ENCODE data around the gene LY6G6C.
A peak's percentile ranks its signal among the peaks of the same experiment; 100 is the strongest.

The LY6G6C gene

DNA sequence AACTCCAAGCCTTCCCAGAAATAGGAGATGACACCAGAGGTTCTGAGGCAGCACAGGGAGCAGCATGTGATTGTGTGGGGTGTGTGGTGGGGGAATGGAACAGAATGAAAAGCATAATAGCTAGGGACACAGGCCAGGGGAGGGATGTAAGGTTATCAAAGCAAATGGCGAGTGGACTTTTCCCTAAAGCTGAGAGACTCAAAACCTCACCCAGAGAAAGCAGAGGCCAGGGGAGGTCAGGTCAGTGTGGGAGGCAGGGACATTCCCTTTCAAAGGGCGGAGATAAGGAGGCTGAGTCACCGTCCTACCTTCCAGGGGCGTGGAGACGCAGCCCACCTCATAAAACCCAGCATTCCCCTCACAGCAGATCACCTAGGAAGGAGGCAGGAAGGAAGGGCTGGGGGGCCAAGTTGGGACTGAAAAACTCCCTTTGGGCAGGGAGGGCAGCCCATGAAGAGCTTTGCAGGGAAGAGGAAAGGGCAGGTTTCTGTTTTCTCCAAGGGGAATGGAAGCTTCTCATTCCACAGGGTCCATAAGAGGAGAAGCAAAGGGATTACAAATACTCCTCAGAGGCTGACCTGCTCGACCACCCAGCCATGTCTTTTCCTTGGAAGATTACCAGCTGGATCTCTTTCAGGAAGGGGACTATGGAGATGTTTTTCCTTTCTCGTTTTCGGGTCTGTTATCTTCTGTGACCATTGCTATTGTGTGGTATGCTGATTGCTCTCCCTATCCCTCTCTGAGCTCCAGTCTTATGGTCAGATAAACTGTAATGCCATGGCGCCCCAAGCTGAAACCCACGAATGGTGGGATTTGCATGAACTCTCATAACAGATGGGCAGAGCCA, 31.1 kb downstream of the LY6G6C start:
- no peak overlapping the region for H3K4me3 ChIP-seq (ENCODE audit: low read depth, low read length)
- TF ChIP-seq, protein P1, sequence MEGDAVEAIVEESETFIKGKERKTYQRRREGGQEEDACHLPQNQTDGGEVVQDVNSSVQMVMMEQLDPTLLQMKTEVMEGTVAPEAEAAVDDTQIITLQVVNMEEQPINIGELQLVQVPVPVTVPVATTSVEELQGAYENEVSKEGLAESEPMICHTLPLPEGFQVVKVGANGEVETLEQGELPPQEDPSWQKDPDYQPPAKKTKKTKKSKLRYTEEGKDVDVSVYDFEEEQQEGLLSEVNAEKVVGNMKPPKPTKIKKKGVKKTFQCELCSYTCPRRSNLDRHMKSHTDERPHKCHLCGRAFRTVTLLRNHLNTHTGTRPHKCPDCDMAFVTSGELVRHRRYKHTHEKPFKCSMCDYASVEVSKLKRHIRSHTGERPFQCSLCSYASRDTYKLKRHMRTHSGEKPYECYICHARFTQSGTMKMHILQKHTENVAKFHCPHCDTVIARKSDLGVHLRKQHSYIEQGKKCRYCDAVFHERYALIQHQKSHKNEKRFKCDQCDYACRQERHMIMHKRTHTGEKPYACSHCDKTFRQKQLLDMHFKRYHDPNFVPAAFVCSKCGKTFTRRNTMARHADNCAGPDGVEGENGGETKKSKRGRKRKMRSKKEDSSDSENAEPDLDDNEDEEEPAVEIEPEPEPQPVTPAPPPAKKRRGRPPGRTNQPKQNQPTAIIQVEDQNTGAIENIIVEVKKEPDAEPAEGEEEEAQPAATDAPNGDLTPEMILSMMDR (IDR thresholded peaks at IDR 0.05; ENCODE audit: low read depth, low read length) = no peak
- in situ Hi-C loops (cut with HindIII; ENCODE audit: low sequenced_read_pairs) = no loop called here
- no peak for DNase-seq (ENCODE audit: low read depth, low spot score)

GRCh38 chr6:31689249-31690110, 32.1 kb downstream of the LY6G6C start:
- no peak overlapping the region for H3K4me3 ChIP-seq (ENCODE audit: low read depth, low read length)
- in situ Hi-C loops (cut with HindIII; ENCODE audit: low sequenced_read_pairs) = no loop called here
- no peak for DNase-seq (ENCODE audit: low read depth, low spot score)
- TF ChIP-seq, protein P1 (IDR thresholded peaks at IDR 0.05; ENCODE audit: low read depth, low read length) = peak; percentile 57

DNA sequence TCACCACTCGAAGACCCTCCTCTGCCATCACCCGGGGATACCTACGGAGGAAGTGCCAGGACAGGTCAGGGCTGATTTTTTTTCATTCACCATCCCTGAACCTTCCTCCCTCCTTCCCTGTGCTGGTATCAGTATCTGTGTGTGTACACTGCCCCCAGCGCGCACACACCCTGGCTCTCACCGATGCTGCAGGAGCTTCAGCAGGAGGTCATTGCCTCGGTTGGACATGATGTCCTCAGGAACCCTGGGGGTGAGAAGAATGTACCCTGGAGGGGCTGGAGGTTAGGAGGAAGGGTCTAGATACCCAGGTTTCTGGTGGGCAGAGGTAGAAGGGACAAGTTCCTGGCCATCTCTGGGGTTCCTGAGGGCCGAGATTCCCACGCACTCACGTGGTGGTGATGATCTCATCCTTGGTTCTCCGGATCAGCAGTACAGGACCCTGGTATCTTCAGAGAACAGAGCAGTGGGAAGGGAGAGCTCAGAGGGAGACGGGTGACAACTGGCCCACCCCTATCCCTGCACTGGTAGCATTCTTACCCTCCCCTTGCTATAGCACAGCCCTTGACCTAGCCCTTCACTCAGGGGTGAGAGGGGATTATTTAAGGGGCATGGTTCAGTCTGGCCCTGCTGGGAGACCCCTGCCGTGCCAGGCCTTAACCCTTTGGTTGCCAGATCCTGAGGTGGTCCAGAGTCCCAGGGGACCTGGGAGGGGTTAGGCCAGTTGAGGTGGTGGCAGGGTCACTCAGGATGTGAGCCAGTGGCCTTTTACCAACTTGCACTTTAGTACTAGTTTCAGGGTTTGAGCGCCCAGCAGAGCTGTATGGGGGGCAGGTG, 33.5 kb downstream of the LY6G6C start:
- no peak for DNase-seq (ENCODE audit: low read depth, low spot score)
- in situ Hi-C loops (cut with HindIII; ENCODE audit: low sequenced_read_pairs) = no loop called here
- H3K4me3 ChIP-seq (ENCODE audit: low read depth, low read length) = no peak overlapping the region
- TF ChIP-seq, protein P1 (IDR thresholded peaks at IDR 0.05; ENCODE audit: low read depth, low read length) = no peak

- TF ChIP-seq, protein P1 (IDR thresholded peaks at IDR 0.05; ENCODE audit: low read depth, low read length) = no peak
Observed at GRCh38 chr6:31687321-31687720, 34.2 kb downstream of the LY6G6C start.

GRCh38 chr6:31686483-31686882, 35.1 kb downstream of the LY6G6C start:
- DNase-seq (ENCODE audit: low read depth, low spot score) = no peak
- H3K4me3 ChIP-seq (ENCODE audit: low read depth, low read length) = no peak overlapping the region
- TF ChIP-seq, protein P1 (IDR thresholded peaks at IDR 0.05; ENCODE audit: low read depth, low read length) = no peak
- in situ Hi-C loops (cut with HindIII; ENCODE audit: low sequenced_read_pairs) = no loop called here

More at GRCh38 chr6:31687321-31687720, 34.2 kb downstream of the LY6G6C start:
- H3K4me3 ChIP-seq (ENCODE audit: low read depth, low read length) = no peak overlapping the region
- in situ Hi-C loops (cut with HindIII; ENCODE audit: low sequenced_read_pairs) = no loop called here
- no peak for DNase-seq (ENCODE audit: low read depth, low spot score)

GRCh38 chr6:31683591-31683990, 38.0 kb downstream of the LY6G6C start:
- TF ChIP-seq, protein P1 (IDR thresholded peaks at IDR 0.05; ENCODE audit: low read depth, low read length) = no peak

More at GRCh38 chr6:31683591-31683990, 38.0 kb downstream of the LY6G6C start:
- H3K4me3 ChIP-seq (ENCODE audit: low read depth, low read length) = no peak overlapping the region
- no peak for DNase-seq (ENCODE audit: low read depth, low spot score)
- in situ Hi-C loops (cut with HindIII; ENCODE audit: low sequenced_read_pairs) = no loop called here

All from astrocyte of the spinal cord (primary cell).